T-helper 1 cell treated with Interleukin-12 subunit alpha and Interleukin-12 subunit beta and Interleukin-4 antibody, amounts not matched to agents 30 μg/mL and 1 μg/mL, for 36 hours (primary cell): Measurements from ENCODE around the gene CYP24A1.

Source experiments
- H3K27ac Mint-ChIP-seq: one replicate; pipeline ENCODE4 v1.8.0; 2021; ENCODE audit warnings: mild to moderate bottlenecking, mixed read lengths
- H3K27me3 Mint-ChIP-seq: one replicate; pipeline ENCODE4 v1.8.0; 2021; ENCODE audit warnings: low read depth, mixed read lengths
- H3K36me3 Mint-ChIP-seq: one replicate; pipeline ENCODE4 v1.8.0; 2021; ENCODE audit warnings: low read depth, mixed read lengths
- H3K4me1 Mint-ChIP-seq: one replicate; pipeline ENCODE4 v1.8.0; 2021; ENCODE audit warnings: low read depth, mixed read lengths
- H3K4me3 Mint-ChIP-seq: one replicate; pipeline ENCODE4 v1.8.0; 2021; ENCODE audit warnings: mild to moderate bottlenecking, moderate library complexity, mixed read lengths
- H3K9me3 Mint-ChIP-seq: one replicate; pipeline ENCODE4 v1.8.0; 2021; ENCODE audit warnings: mixed read lengths

The CYP24A1 gene

GRCh38 chr20:54161008-54161820, 12.6 kb downstream of the CYP24A1 start:
- Mint-ChIP-seq H3K27ac (no peak overlapping the region), H3K27me3 (peaks cover 19% of the 10 kb centered on the region), H3K4me3 (no peak overlapping the region), H3K36me3 (no peaks in the 10 kb centered on the region), H3K9me3 (no peaks in the 10 kb centered on the region), H3K4me1 (no peaks in the 10 kb centered on the region)

GRCh38 chr20:54160065-54161007, 13.4 kb downstream of the CYP24A1 start:
- Mint-ChIP-seq H3K4me3 (no peak overlapping the region), H3K36me3 (no peaks in the 10 kb centered on the region), H3K4me1 (no peaks in the 10 kb centered on the region), H3K27ac (no peak overlapping the region), H3K27me3 (peaks cover 18% of the 10 kb centered on the region), H3K9me3 (no peaks in the 10 kb centered on the region)

- H3K4me3 Mint-ChIP-seq, result no peak overlapping the region
- H3K27me3 Mint-ChIP-seq, result peaks cover 18% of the 10 kb centered on the region
- no peaks in the 10 kb centered on the region for H3K36me3 Mint-ChIP-seq
- no peaks in the 10 kb centered on the region for H3K9me3 Mint-ChIP-seq
- H3K27ac Mint-ChIP-seq, result no peak overlapping the region
- H3K4me1 Mint-ChIP-seq, result no peaks in the 10 kb centered on the region
Observed at GRCh38 chr20:54158856-54159418, 14.8 kb downstream of the CYP24A1 start.

GRCh38 chr20:54158226-54158625, 15.6 kb downstream of the CYP24A1 start:
- H3K9me3 Mint-ChIP-seq, result no peaks in the 10 kb centered on the region
- peaks cover 18% of the 10 kb centered on the region for H3K27me3 Mint-ChIP-seq
- no peak overlapping the region for H3K27ac Mint-ChIP-seq
- no peaks in the 10 kb centered on the region for H3K4me1 Mint-ChIP-seq
- H3K36me3 Mint-ChIP-seq, result no peaks in the 10 kb centered on the region
- no peak overlapping the region for H3K4me3 Mint-ChIP-seq

GRCh38 chr20:54156981-54157835, 16.6 kb downstream of the CYP24A1 start:
- H3K4me1 Mint-ChIP-seq, result no peaks in the 10 kb centered on the region
- H3K4me3 Mint-ChIP-seq, result no peak overlapping the region
- H3K27me3 Mint-ChIP-seq, result peaks cover 9% of the 10 kb centered on the region
- H3K36me3 Mint-ChIP-seq, result no peaks in the 10 kb centered on the region
- no peaks in the 10 kb centered on the region for H3K9me3 Mint-ChIP-seq
- no peak overlapping the region for H3K27ac Mint-ChIP-seq

GRCh38 chr20:54156522-54156921, 17.3 kb downstream of the CYP24A1 start:
- Mint-ChIP-seq H3K27ac (no peak overlapping the region), H3K9me3 (no peaks in the 10 kb centered on the region)

GRCh38 chr20:54155736-54156317, 18.0 kb downstream of the CYP24A1 start:
- no peak overlapping the region for H3K27ac Mint-ChIP-seq
- H3K36me3 Mint-ChIP-seq, result no peaks in the 10 kb centered on the region
- H3K4me1 Mint-ChIP-seq, result no peaks in the 10 kb centered on the region
- no peaks in the 10 kb centered on the region for H3K9me3 Mint-ChIP-seq
- H3K27me3 Mint-ChIP-seq, result peaks cover 9% of the 10 kb centered on the region
- no peak overlapping the region for H3K4me3 Mint-ChIP-seq

More at GRCh38 chr20:54156522-54156921, 17.3 kb downstream of the CYP24A1 start:
- Mint-ChIP-seq H3K36me3 (no peaks in the 10 kb centered on the region), H3K4me1 (no peaks in the 10 kb centered on the region), H3K27me3 (peaks cover 9% of the 10 kb centered on the region), H3K4me3 (no peak overlapping the region)

GRCh38 chr20:54154439-54154838, 19.3 kb downstream of the CYP24A1 start:
- Mint-ChIP-seq H3K9me3 (no peaks in the 10 kb centered on the region), H3K27ac (no peak overlapping the region), H3K36me3 (no peaks in the 10 kb centered on the region), H3K4me1 (no peaks in the 10 kb centered on the region), H3K4me3 (no peak overlapping the region), H3K27me3 (peaks cover 9% of the 10 kb centered on the region)

- no peaks in the 10 kb centered on the region for H3K9me3 Mint-ChIP-seq
- no peak overlapping the region for H3K4me3 Mint-ChIP-seq
- no peak overlapping the region for H3K27ac Mint-ChIP-seq
- peaks cover 12% of the 10 kb centered on the region for H3K27me3 Mint-ChIP-seq
- H3K36me3 Mint-ChIP-seq, result no peaks in the 10 kb centered on the region
- no peaks in the 10 kb centered on the region for H3K4me1 Mint-ChIP-seq
Observed at GRCh38 chr20:54153847-54154246, 19.9 kb downstream of the CYP24A1 start.

GRCh38 chr20:54153041-54153327, 20.8 kb downstream of the CYP24A1 start:
- no peaks in the 10 kb centered on the region for H3K36me3 Mint-ChIP-seq
- H3K27me3 Mint-ChIP-seq, result peaks cover 12% of the 10 kb centered on the region
- H3K27ac Mint-ChIP-seq, result no peak overlapping the region

GRCh38 chr20:54152227-54153040, 21.4 kb downstream of the CYP24A1 start:
- Mint-ChIP-seq H3K4me3 (no peak overlapping the region), H3K36me3 (no peaks in the 10 kb centered on the region), H3K27me3 (peaks cover 12% of the 10 kb centered on the region), H3K27ac (no peak overlapping the region), H3K4me1 (no peaks in the 10 kb centered on the region), H3K9me3 (no peaks in the 10 kb centered on the region)

More at GRCh38 chr20:54153041-54153327, 20.8 kb downstream of the CYP24A1 start:
- no peaks in the 10 kb centered on the region for H3K9me3 Mint-ChIP-seq
- no peak overlapping the region for H3K4me3 Mint-ChIP-seq
- H3K4me1 Mint-ChIP-seq, result no peaks in the 10 kb centered on the region

GRCh38 chr20:54151511-54152226, 22.1 kb downstream of the CYP24A1 start:
- Mint-ChIP-seq H3K4me3 (no peak overlapping the region), H3K27me3 (peaks cover 7% of the 10 kb centered on the region), H3K36me3 (no peaks in the 10 kb centered on the region), H3K27ac (no peak overlapping the region), H3K4me1 (no peaks in the 10 kb centered on the region), H3K9me3 (no peaks in the 10 kb centered on the region)

- Mint-ChIP-seq H3K4me3 (no peak overlapping the region), H3K27me3 (peaks cover 7% of the 10 kb centered on the region), H3K4me1 (no peaks in the 10 kb centered on the region), H3K9me3 (no peaks in the 10 kb centered on the region), H3K36me3 (no peaks in the 10 kb centered on the region), H3K27ac (no peak overlapping the region)
Observed at GRCh38 chr20:54151075-54151439, 22.7 kb downstream of the CYP24A1 start.
